HepG2 (cell line): Measurements from ENCODE around the gene DAB2IP. TPM values are rescaled to one million over a fixed set of nuclear protein-coding genes. Genes with fewer than 3 reads are reported as not detected.

Source experiments
- BCL3 ChIP-seq: sonication (generic); formaldehyde crosslinking; IDR thresholded peaks from 2 replicates; pipeline ENCODE4 v1.5.1; 2020; ENCODE audit warnings: mild to moderate bottlenecking, missing genetic modification reagents, moderate library complexity
- CCAR2 ChIP-seq: fragments of 200-400 bp; formaldehyde crosslinking; optimal IDR thresholded peaks from 2 replicates; pipeline ENCODE3; 2018; ENCODE audit warnings: low read depth, mild to moderate bottlenecking, low read length, moderate library complexity
- FLYWCH1 ChIP-seq: sonication (generic); formaldehyde crosslinking; IDR thresholded peaks from 2 replicates; pipeline ENCODE4 v1.8.1; 2023; ENCODE audit warnings: mild to moderate bottlenecking, missing genetic modification reagents
- GABPA ChIP-seq, 2 experiments: IDR thresholded peaks; 2 replicates each; pipeline ENCODE4 v1.6.1; 2011 to 2016; ENCODE audit warnings: low read depth in 2 of 2, low read length in 1 of 2, missing biosample characterization in 1 of 2, missing genetic modification characterization in 1 of 2
- GPN1 ChIP-seq: sonication (generic); formaldehyde crosslinking; IDR thresholded peaks from 2 replicates; pipeline ENCODE4 v1.5.1; 2020; ENCODE audit warnings: missing genetic modification reagents, borderline replicate concordance
- KDM3A ChIP-seq: IDR thresholded peaks from 2 replicates; pipeline ENCODE4 v1.6.1; 2018; ENCODE audit warnings: low read depth, missing compliant biosample characterization
- KIAA2018 ChIP-seq: sonication (generic); formaldehyde crosslinking; IDR thresholded peaks from 2 replicates; pipeline ENCODE4 v1.5.0; 2020; ENCODE audit warnings: mild to moderate bottlenecking, missing genetic modification reagents, borderline replicate concordance
- NR2F1 ChIP-seq, 2 experiments: fragments of 450-650 bp in 1 of 2; formaldehyde crosslinking in 1 of 2; IDR thresholded peaks; 2 replicates each; pipeline versions ENCODE4 v1.5.0 to v1.6.1; 2016 to 2020; ENCODE audit warnings: mild to moderate bottlenecking in 1 of 2, missing compliant biosample characterization in 1 of 2, missing genetic modification reagents in 1 of 2, moderate library complexity in 1 of 2
- RBAK ChIP-seq: sonication (generic); formaldehyde crosslinking; IDR thresholded peaks from 2 replicates; pipeline ENCODE4 v1.5.1; 2020; ENCODE audit warnings: mild to moderate bottlenecking, missing genetic modification reagents
- SMYD3 ChIP-seq: sonication (generic); formaldehyde crosslinking; IDR thresholded peaks from 2 replicates; pipeline ENCODE4 v1.8.1; 2023; ENCODE audit warnings: mild to moderate bottlenecking, missing genetic modification reagents
- SP140L ChIP-seq: sonication (generic); formaldehyde crosslinking; IDR thresholded peaks from 2 replicates; pipeline ENCODE4 v1.4.0; 2020; ENCODE audit warnings: missing genetic modification reagents, borderline replicate concordance
- ZNF160 ChIP-seq: sonication (generic); formaldehyde crosslinking; IDR thresholded peaks from 2 replicates; pipeline ENCODE4 v1.8.0; 2022; ENCODE audit warnings: mild to moderate bottlenecking, inconsistent platforms, missing genetic modification reagents
- ZNF280D ChIP-seq: sonication (generic); formaldehyde crosslinking; IDR thresholded peaks from 2 replicates; pipeline ENCODE4 v1.5.1; 2020; ENCODE audit warnings: mild to moderate bottlenecking, missing genetic modification reagents
- ZNF800 ChIP-seq: sonication (generic); formaldehyde crosslinking; IDR thresholded peaks from 2 replicates; pipeline ENCODE4 v1.4.0; 2020; ENCODE audit warnings: missing genetic modification reagents
- polyA plus RNA-seq, 8 experiments: library from polyadenylated mRNA; depleted of rRNA in 3 of 8; stranded (reverse) in 7 of 8; unstranded in 1 of 8; fragments of >200 nt; fragmentation: Illumina TruSeq in 4 of 8; extraction: Trizol in 4 of 8; gene quantifications; 2 replicates each; pipeline versions ENCODE4 v1.2.1 to v1.2.3, GENCODE V29; 2011 to 2016; ENCODE audit warnings: low read depth in 4 of 8, missing spikeins in 1 of 8, mixed read lengths in 1 of 8; ENCODE audit not compliant: insufficient read depth in 1 of 8
- total RNA-seq, 5 experiments: library from RNA; depleted of rRNA; stranded (reverse); fragments of >200 nt; fragmentation: Illumina TruSeq; extraction: Trizol; gene quantifications; 2 replicates each; pipeline ENCODE4 v1.2.3, GENCODE V29; 2016; ENCODE audit warnings: low read depth in 1 of 5

The DAB2IP gene
- total and polyA plus RNA-seq, 2 of the 13 experiments (the other 11 are each of a cell fraction or from before 2014, with no cell fraction given) = 25.3 to 37.9 TPM

- TF ChIP-seq SMYD3 (CRISPR knock-in tag) (no peak), GPN1 (no peak), KIAA2018 (no peak), FLYWCH1 (CRISPR knock-in tag) (no peak), SP140L (CRISPR knock-in tag) (no peak), RBAK (CRISPR knock-in tag) (no peak), NR2F1 (CRISPR knock-in tag; IDR thresholded peaks at IDR 0.05) (no peak), GABPA (IDR thresholded peaks at IDR 0.05; ENCODE audit: low read depth, low read length) (no peak), GABPA (CRISPR knock-in tag; IDR thresholded peaks at IDR 0.05; ENCODE audit: low read depth) (no peak), CCAR2 (no peak), BCL3 (no peak), KDM3A (CRISPR knock-in tag) (no peak), ZNF800 (CRISPR knock-in tag) (no peak), ZNF160 (CRISPR knock-in tag) (no peak), ZNF280D (no peak)
Measured at GRCh38 chr9:121620777-121621449, 30.5 kb upstream of the DAB2IP start (continued).
